Effector CD8-positive, alpha-beta T cell (primary cell): Measurements from ENCODE around the gene SLCO4A1.

Source experiments
- DNase-seq: peaks from one replicate; lab custom pipeline; 2025; lab: John Stamatoyannopoulos, UW

Gene SLCO4A1

GRCh38 chr20:62652041-62652893 is 10.0 kb downstream of the SLCO4A1 start:
- DNase-seq: peak; percentile 29

GRCh38 chr20:62652894-62653305 is 10.6 kb downstream of the SLCO4A1 start:
- no peak for DNase-seq

GRCh38 chr20:62653373-62653772 is 11.1 kb downstream of the SLCO4A1 start:
- DNase-seq: no peak

GRCh38 chr20:62653951-62654685 is 11.8 kb downstream of the SLCO4A1 start:
- no peak for DNase-seq

- DNase-seq: no peak
Observed at GRCh38 chr20:62655282-62656196, 13.2 kb downstream of the SLCO4A1 start.

- DNase-seq: no peak
Observed at GRCh38 chr20:62656197-62656918, 14.1 kb downstream of the SLCO4A1 start.

GRCh38 chr20:62656919-62657588 is 14.8 kb downstream of the SLCO4A1 start:
- DNase-seq: no peak

GRCh38 chr20:62657589-62657942 is 15.3 kb downstream of the SLCO4A1 start:
- DNase-seq: no peak

- no peak for DNase-seq
Observed at GRCh38 chr20:62657956-62658355, 15.7 kb downstream of the SLCO4A1 start.

- DNase-seq: no peak
Observed at GRCh38 chr20:62658593-62659178, 16.4 kb downstream of the SLCO4A1 start.

GRCh38 chr20:62659488-62660239 is 17.4 kb downstream of the SLCO4A1 start:
- DNase-seq: no peak

GRCh38 chr20:62660240-62660615 is 17.9 kb downstream of the SLCO4A1 start:
- DNase-seq: no peak

- DNase-seq: no peak
Observed at GRCh38 chr20:62660768-62661167, 18.5 kb downstream of the SLCO4A1 start.

GRCh38 chr20:62661647-62662046 is 19.3 kb downstream of the SLCO4A1 start:
- DNase-seq: no peak

GRCh38 chr20:62662422-62662821 is 20.1 kb downstream of the SLCO4A1 start:
- DNase-seq: no peak

GRCh38 chr20:62663145-62664018 is 21.1 kb downstream of the SLCO4A1 start:
- DNase-seq: no peak

- no peak for DNase-seq
Observed at GRCh38 chr20:62664019-62664971, 22.0 kb downstream of the SLCO4A1 start.
